ENCODE results near the gene HCCS. TPM values are rescaled to one million over a fixed set of nuclear protein-coding genes. Genes with fewer than 3 reads are reported as not detected.

Gene HCCS
- total RNA-seq, 1 donor from 2014 or later: 27.9 TPM

DNA sequence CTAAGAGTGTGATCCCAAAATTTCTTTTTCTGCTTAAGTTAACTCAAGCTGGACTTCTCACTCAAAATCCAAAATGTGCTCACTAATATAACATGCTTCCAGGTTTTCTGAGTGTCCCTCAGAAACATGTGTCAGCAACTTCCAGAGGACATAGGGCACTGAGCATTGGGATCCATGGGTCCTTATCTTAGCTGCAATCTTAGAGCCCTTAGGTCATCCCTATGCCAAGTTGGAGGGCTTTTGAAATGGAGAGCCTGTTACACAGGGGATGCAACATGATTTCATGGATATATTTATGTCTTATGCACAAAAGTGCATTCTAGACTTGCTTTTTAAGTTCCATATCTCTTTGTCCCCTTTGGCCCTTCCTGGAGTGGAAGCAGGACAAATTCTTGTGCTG is 11.7 kb upstream of the HCCS start:
- peaks cover 10% of the 10 kb centered on the region for H3K9me3 Mint-ChIP-seq (ENCODE audit: unreplicated experiment)
- DNase-seq (ENCODE audit: extremely low spot score, unreplicated experiment): no peak
- TF ChIP-seq, protein P1, sequence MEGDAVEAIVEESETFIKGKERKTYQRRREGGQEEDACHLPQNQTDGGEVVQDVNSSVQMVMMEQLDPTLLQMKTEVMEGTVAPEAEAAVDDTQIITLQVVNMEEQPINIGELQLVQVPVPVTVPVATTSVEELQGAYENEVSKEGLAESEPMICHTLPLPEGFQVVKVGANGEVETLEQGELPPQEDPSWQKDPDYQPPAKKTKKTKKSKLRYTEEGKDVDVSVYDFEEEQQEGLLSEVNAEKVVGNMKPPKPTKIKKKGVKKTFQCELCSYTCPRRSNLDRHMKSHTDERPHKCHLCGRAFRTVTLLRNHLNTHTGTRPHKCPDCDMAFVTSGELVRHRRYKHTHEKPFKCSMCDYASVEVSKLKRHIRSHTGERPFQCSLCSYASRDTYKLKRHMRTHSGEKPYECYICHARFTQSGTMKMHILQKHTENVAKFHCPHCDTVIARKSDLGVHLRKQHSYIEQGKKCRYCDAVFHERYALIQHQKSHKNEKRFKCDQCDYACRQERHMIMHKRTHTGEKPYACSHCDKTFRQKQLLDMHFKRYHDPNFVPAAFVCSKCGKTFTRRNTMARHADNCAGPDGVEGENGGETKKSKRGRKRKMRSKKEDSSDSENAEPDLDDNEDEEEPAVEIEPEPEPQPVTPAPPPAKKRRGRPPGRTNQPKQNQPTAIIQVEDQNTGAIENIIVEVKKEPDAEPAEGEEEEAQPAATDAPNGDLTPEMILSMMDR (IDR thresholded peaks at IDR 0.05): no peak
- H3K27me3 Mint-ChIP-seq (ENCODE audit: unreplicated experiment): no peaks in the 10 kb centered on the region
- H3K4me3 Mint-ChIP-seq (ENCODE audit: unreplicated experiment): no peak overlapping the region
- H3K27ac Mint-ChIP-seq (ENCODE audit: unreplicated experiment): no peak overlapping the region
- peaks cover 8% of the 10 kb centered on the region for H3K4me1 Mint-ChIP-seq (ENCODE audit: unreplicated experiment)
- H3K36me3 Mint-ChIP-seq (ENCODE audit: unreplicated experiment): no peaks in the 10 kb centered on the region

DNA sequence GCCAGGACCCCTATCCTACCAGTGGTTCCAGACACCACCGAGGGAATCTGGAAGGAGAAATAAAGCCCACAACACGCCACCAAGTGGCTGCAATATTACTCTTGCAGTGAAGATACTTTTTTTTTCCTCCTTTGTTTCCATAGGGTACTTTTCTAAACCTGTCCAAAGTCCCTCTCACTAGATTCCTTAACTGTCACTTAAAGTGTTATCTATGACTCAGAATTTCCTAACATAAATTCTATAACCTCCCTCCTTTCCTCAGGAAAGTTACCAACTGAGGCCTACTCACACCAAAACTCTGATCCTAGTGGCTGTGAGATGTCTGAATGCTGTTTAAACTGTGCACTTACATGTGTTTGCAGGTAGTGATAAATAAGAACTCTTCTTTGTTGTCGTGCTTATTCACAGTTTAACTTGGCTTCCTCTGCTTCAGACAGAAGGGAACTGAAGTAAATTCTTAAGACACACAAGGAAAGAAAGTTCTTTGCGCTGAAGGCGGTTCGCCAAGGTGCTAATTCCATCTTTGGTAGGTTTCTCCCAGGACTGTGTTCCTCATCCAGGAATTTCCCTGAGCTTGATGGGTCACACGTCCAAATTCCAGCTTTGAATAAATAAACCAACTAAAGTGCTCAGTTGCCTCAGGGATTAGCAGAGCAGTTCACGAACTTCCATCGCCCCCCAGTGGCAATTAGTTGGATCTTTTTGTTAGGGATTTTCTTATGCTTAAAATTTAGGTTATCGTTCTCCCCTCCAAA is 10.7 kb upstream of the HCCS start:
- H3K9me3 Mint-ChIP-seq (ENCODE audit: unreplicated experiment): peaks cover 10% of the 10 kb centered on the region
- no peak for DNase-seq (ENCODE audit: extremely low spot score, unreplicated experiment)
- H3K36me3 Mint-ChIP-seq (ENCODE audit: unreplicated experiment): no peaks in the 10 kb centered on the region
- H3K27me3 Mint-ChIP-seq (ENCODE audit: unreplicated experiment): no peaks in the 10 kb centered on the region
- no peak overlapping the region for H3K4me3 Mint-ChIP-seq (ENCODE audit: unreplicated experiment)
- TF ChIP-seq, protein P1 (IDR thresholded peaks at IDR 0.05): peak; percentile 61
- H3K27ac Mint-ChIP-seq (ENCODE audit: unreplicated experiment): peak overlapping the region; percentile 66
- peaks cover 8% of the 10 kb centered on the region for H3K4me1 Mint-ChIP-seq (ENCODE audit: unreplicated experiment)

DNA sequence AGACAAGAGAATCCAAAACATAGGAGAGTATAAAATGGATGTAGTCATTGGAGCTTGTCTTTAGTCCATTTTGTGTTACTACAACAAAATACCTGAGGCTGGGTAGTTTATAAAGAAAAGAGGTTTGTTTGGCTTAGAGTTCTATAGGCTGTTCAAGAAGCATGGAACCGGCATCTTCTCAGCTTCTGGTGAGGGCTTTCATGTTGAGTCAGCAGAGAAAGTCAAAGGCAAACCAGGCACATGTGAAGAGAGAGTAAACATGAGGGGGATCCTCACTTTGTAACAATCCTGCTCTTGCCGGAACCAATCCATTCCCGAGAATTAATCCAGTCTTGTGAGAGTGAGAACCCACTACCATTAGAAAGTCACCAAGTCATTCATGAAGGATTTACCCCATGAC is 8.1 kb upstream of the HCCS start:
- DNase-seq (ENCODE audit: extremely low spot score, unreplicated experiment): no peak
- H3K36me3 Mint-ChIP-seq (ENCODE audit: unreplicated experiment): no peaks in the 10 kb centered on the region
- TF ChIP-seq, protein P1 (IDR thresholded peaks at IDR 0.05): no peak
- no peaks in the 10 kb centered on the region for H3K27me3 Mint-ChIP-seq (ENCODE audit: unreplicated experiment)
- H3K27ac Mint-ChIP-seq (ENCODE audit: unreplicated experiment): no peak overlapping the region
- no peak overlapping the region for H3K4me3 Mint-ChIP-seq (ENCODE audit: unreplicated experiment)
- peaks cover 8% of the 10 kb centered on the region for H3K9me3 Mint-ChIP-seq (ENCODE audit: unreplicated experiment)
- peaks cover 8% of the 10 kb centered on the region for H3K4me1 Mint-ChIP-seq (ENCODE audit: unreplicated experiment)

DNA sequence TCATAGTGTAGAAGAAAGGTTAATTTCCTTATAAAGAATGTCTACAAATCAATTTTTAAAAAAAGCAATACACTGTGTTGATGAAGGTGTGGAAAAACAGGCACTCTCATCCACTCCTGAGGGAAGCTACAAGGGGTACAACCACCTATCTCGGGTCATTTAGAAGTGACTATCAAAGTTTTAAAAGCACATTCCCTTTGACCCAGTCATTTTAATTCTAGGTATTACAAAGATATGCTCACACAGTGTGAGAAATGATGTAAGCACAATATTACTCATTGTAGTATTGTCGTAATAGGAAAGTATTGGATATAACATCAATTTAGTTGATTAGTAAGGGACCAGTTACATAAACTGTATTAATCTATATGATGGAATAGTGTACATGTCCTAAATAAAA is 7.4 kb upstream of the HCCS start:
- peaks cover 8% of the 10 kb centered on the region for H3K9me3 Mint-ChIP-seq (ENCODE audit: unreplicated experiment)
- H3K27ac Mint-ChIP-seq (ENCODE audit: unreplicated experiment): no peak overlapping the region
- TF ChIP-seq, protein P1 (IDR thresholded peaks at IDR 0.05): no peak
- H3K4me3 Mint-ChIP-seq (ENCODE audit: unreplicated experiment): no peak overlapping the region
- DNase-seq (ENCODE audit: extremely low spot score, unreplicated experiment): no peak
- no peaks in the 10 kb centered on the region for H3K27me3 Mint-ChIP-seq (ENCODE audit: unreplicated experiment)
- H3K36me3 Mint-ChIP-seq (ENCODE audit: unreplicated experiment): no peaks in the 10 kb centered on the region
- peaks cover 8% of the 10 kb centered on the region for H3K4me1 Mint-ChIP-seq (ENCODE audit: unreplicated experiment)

DNA sequence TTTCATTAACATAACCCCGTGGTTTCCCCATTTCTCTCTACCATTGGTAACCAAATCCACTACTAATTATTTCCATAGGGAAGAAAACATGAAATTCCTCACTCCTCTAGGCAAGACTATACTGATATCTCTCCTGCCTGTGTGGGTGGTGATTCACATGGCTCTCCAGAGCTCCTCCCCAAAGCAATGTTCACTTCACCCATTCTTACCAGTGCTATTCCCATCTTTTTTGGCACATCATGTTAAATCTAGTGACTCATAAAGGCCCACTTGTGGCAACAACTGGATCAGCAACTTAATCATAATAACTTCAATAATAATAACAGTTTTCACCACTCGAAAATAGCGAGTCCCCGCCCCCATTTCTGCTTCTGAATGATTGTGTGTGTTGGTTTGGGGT is 6.1 kb upstream of the HCCS start:
- TF ChIP-seq, protein P1 (IDR thresholded peaks at IDR 0.05): no peak
- no peak for DNase-seq (ENCODE audit: extremely low spot score, unreplicated experiment)
- Mint-ChIP-seq H3K9me3 (ENCODE audit: unreplicated experiment) (peaks cover 8% of the 10 kb centered on the region), H3K4me3 (ENCODE audit: unreplicated experiment) (no peak overlapping the region), H3K27ac (ENCODE audit: unreplicated experiment) (no peak overlapping the region), H3K27me3 (ENCODE audit: unreplicated experiment) (no peaks in the 10 kb centered on the region), H3K36me3 (ENCODE audit: unreplicated experiment) (no peaks in the 10 kb centered on the region), H3K4me1 (ENCODE audit: unreplicated experiment) (peaks cover 7% of the 10 kb centered on the region)
